Neural cell (in vitro differentiated cells): ENCODE results near the gene GTSE1. TPM values are rescaled to one million over a fixed set of nuclear protein-coding genes. Genes with fewer than 3 reads are reported as not detected.

ENCODE experiments used
- H2AFZ ChIP-seq: fragments of 200-600, 300-800 bp; sonication (generic), shearing (Covaris generic); 2 replicates; pipeline ENCODE4 v1.6.0; 2014; ENCODE audit warnings: low read depth, mild to moderate bottlenecking, antibody characterized with exemption, low read length, moderate library complexity
- H3F3A ChIP-seq: fragments of 200-600 bp; shearing (Covaris generic); 2 replicates; pipeline ENCODE4 v1.6.1; 2016; ENCODE audit warnings: mild to moderate bottlenecking, moderate library complexity, mixed read lengths, antibody characterized with exemption, low read length; ENCODE audit not compliant: insufficient read depth, poor library complexity, severe bottlenecking
- H3K27ac ChIP-seq: fragments of 200-600, 300-800 bp; sonication (generic), shearing (Covaris generic); 2 replicates; pipeline ENCODE4 v1.5.1; 2014; ENCODE audit warnings: mild to moderate bottlenecking, low read length, moderate library complexity
- H3K27me3 ChIP-seq: fragments of 300-800, 200-600 bp; sonication (generic), shearing (Covaris generic); 2 replicates; pipeline ENCODE4 v1.6.0; 2014; ENCODE audit warnings: mild to moderate bottlenecking, low read depth, low read length, moderate library complexity; ENCODE audit not compliant: insufficient read depth
- H3K36me3 ChIP-seq: fragments of 300-800, 200-600 bp; sonication (generic), shearing (Covaris generic); 2 replicates; pipeline ENCODE4 v1.5.1; 2014; ENCODE audit warnings: mild to moderate bottlenecking, antibody characterized with exemption, low read length, moderate library complexity; ENCODE audit not compliant: insufficient read depth
- H3K4me2 ChIP-seq: fragments of 300-800, 200-600 bp; sonication (generic), shearing (Covaris generic); 2 replicates; pipeline ENCODE4 v1.6.0; 2014; ENCODE audit warnings: mild to moderate bottlenecking, low read length
- H3K4me3 ChIP-seq: fragments of 300-800, 200-600 bp; sonication (generic), shearing (Covaris generic); 2 replicates; pipeline ENCODE4 v1.5.1; 2014; ENCODE audit warnings: mild to moderate bottlenecking, low read length, moderate library complexity
- H3K79me2 ChIP-seq: fragments of 200-600 bp; shearing (Covaris generic); replicated peaks from 2 replicates; pipeline ENCODE4 v1.6.0; 2014; ENCODE audit warnings: mild to moderate bottlenecking, low read length, moderate library complexity; ENCODE audit not compliant: insufficient read depth
- H3K9ac ChIP-seq: fragments of 300-800, 200-600 bp; sonication (generic), shearing (Covaris generic); 2 replicates; pipeline ENCODE4 v1.6.1; 2016; ENCODE audit warnings: mild to moderate bottlenecking, low read length, mixed read lengths
- H3K9me2 ChIP-seq: fragments of 200-600 bp; shearing (Covaris generic); 2 replicates; pipeline ENCODE4 v1.6.1; 2016; ENCODE audit warnings: mild to moderate bottlenecking, low read length, mixed read lengths; ENCODE audit not compliant: insufficient read depth
- H3K9me3 ChIP-seq: fragments of 200-600, 300-800 bp; sonication (generic), shearing (Covaris generic); 2 replicates; pipeline ENCODE4 v1.6.1; 2016; ENCODE audit warnings: mild to moderate bottlenecking, mixed run types, low read length, moderate library complexity, mixed read lengths
- H4K20me1 ChIP-seq: fragments of 200-600 bp; shearing (Covaris generic); 2 replicates; pipeline ENCODE4 v1.6.1; 2016; ENCODE audit warnings: mild to moderate bottlenecking, mixed run types; ENCODE audit not compliant: insufficient read depth
- CTCF ChIP-seq: fragments of 450-650 bp; IDR thresholded peaks from 2 replicates; pipeline ENCODE4 v1.5.1; 2014; ENCODE audit warnings: antibody characterized with exemption, mild to moderate bottlenecking, moderate library complexity; ENCODE audit not compliant: poor library complexity, severe bottlenecking
- EP300 ChIP-seq: fragments of 450-650 bp; conservative IDR thresholded peaks from 2 replicates; pipeline ENCODE4 v1.6.1; 2014; ENCODE audit warnings: antibody characterized with exemption, mild to moderate bottlenecking, moderate library complexity; ENCODE audit not compliant: poor library complexity, severe bottlenecking
- EZH2 ChIP-seq: fragments of 200-600, 300-800 bp; shearing (Covaris generic), sonication (generic); IDR thresholded peaks from 2 replicates; pipeline ENCODE4 v1.6.1; 2014; ENCODE audit warnings: antibody characterized with exemption, low read length, borderline replicate concordance, mild to moderate bottlenecking; ENCODE audit not compliant: insufficient read depth, poor library complexity, severe bottlenecking
- MXI1 ChIP-seq: fragments of 450-650 bp; conservative IDR thresholded peaks from 2 replicates; pipeline ENCODE4 v1.6.1; 2014; ENCODE audit warnings: antibody characterized with exemption, mild to moderate bottlenecking; ENCODE audit not compliant: poor library complexity, severe bottlenecking
- POLR2AphosphoS5 ChIP-seq: IDR thresholded peaks from 2 replicates; pipeline ENCODE4 v1.6.1; 2012
- RAD21 ChIP-seq: fragments of 450-650 bp; conservative IDR thresholded peaks from 2 replicates; pipeline ENCODE4 v1.6.1; 2014; ENCODE audit warnings: antibody characterized with exemption, mild to moderate bottlenecking, moderate library complexity
- REST ChIP-seq: IDR thresholded peaks from 2 replicates; pipeline ENCODE4 v1.6.1; 2012; ENCODE audit warnings: borderline replicate concordance
- SMC3 ChIP-seq: fragments of 450-650 bp; conservative IDR thresholded peaks from 2 replicates; pipeline ENCODE4 v1.6.1; 2014; ENCODE audit warnings: antibody characterized with exemption, mild to moderate bottlenecking, moderate library complexity; ENCODE audit not compliant: poor library complexity
- TAF1 ChIP-seq: IDR thresholded peaks from 2 replicates; pipeline ENCODE4 v1.6.1; 2012; ENCODE audit warnings: low read depth
- polyA plus RNA-seq: library from polyadenylated mRNA; depleted of rRNA; stranded (reverse); fragments of >200 nt; gene quantifications from 2 replicates; pipeline ENCODE4 v1.2.3, GENCODE V29; 2014

The GTSE1 gene
- polyA plus RNA-seq, 1 donor from 2014 or later = 0.28 TPM

- Histone ChIP-seq H3K27ac (no peak overlapping the region), H3F3A (no peaks in the 10 kb centered on the region), H3K27me3 (no peaks in the 10 kb centered on the region), H3K4me2 (no peak overlapping the region), H4K20me1 (no peaks in the 10 kb centered on the region), H3K79me2 (no peaks in the 10 kb centered on the region), H3K9me3 (no peaks in the 10 kb centered on the region), H3K9ac (no peak overlapping the region), H3K9me2 (no peaks in the 10 kb centered on the region), H2AFZ (no peak overlapping the region), H3K4me3 (no peak overlapping the region), H3K36me3 (no peaks in the 10 kb centered on the region)
- TF ChIP-seq EZH2 (no peak), REST (no peak), SMC3 (no peak), POLR2AphosphoS5 (no peak), MXI1 (no peak), CTCF (no peak)
Measured at GRCh38 chr22:46352691-46353386, 56.2 kb downstream of the GTSE1 start.

- Histone ChIP-seq H3K9ac (no peak overlapping the region), H2AFZ (no peak overlapping the region), H3F3A (no peaks in the 10 kb centered on the region), H3K4me2 (no peak overlapping the region), H3K27ac (no peak overlapping the region), H3K79me2 (no peaks in the 10 kb centered on the region), H3K9me2 (no peaks in the 10 kb centered on the region), H4K20me1 (no peaks in the 10 kb centered on the region), H3K9me3 (no peaks in the 10 kb centered on the region), H3K36me3 (no peaks in the 10 kb centered on the region), H3K4me3 (no peak overlapping the region), H3K27me3 (no peaks in the 10 kb centered on the region)
- TF ChIP-seq TAF1 = no peak
- TF ChIP-seq MXI1 = no peak
- no peak for TF ChIP-seq REST
- no peak for TF ChIP-seq EP300
- no peak for TF ChIP-seq RAD21
- no peak for TF ChIP-seq CTCF
- TF ChIP-seq SMC3 = no peak
- TF ChIP-seq EZH2 = no peak
- no peak for TF ChIP-seq POLR2AphosphoS5
Measured at GRCh38 chr22:46353483-46354105, 56.9 kb downstream of the GTSE1 start.
